SJCRH30 (cell line): ENCODE data around the gene PILRA. TPM values are rescaled to one million over a fixed set of nuclear protein-coding genes. Genes with fewer than 3 reads are reported as not detected.
"Not testable (repeated sequence)": the region's sequence is repeated elsewhere in the genome, so short reads cannot be mapped to it uniquely, and the experiment has no call there.

Experiments
- DNase-seq, 2 experiments: peaks; one replicate each; pipeline ENCODE4 v3.0.0-alpha.2; 2015 to 2020
- H3K27ac ChIP-seq: fragments of 250-450 bp; sonication (Bioruptor Pico); 2 replicates; pipeline ENCODE4 v1.5.1; 2020; ENCODE audit warnings: mild to moderate bottlenecking, moderate library complexity
- H3K27me3 ChIP-seq: fragments of 250-450 bp; sonication (Bioruptor Pico); 2 replicates; pipeline ENCODE4 v1.5.1; 2020; ENCODE audit warnings: mild to moderate bottlenecking, moderate library complexity
- H3K36me3 ChIP-seq: fragments of 250-450 bp; sonication (Bioruptor Pico); 2 replicates; pipeline ENCODE4 v1.5.1; 2020; ENCODE audit warnings: mild to moderate bottlenecking, moderate library complexity
- H3K4me1 ChIP-seq: fragments of 250-450 bp; sonication (Bioruptor Pico); 2 replicates; pipeline ENCODE4 v1.5.1; 2020; ENCODE audit warnings: mild to moderate bottlenecking, moderate library complexity
- H3K4me3 ChIP-seq: fragments of 250-450 bp; sonication (Bioruptor Pico); 2 replicates; pipeline ENCODE4 v1.5.1; 2020; ENCODE audit warnings: mild to moderate bottlenecking, moderate library complexity
- H3K9me3 ChIP-seq: fragments of 250-450 bp; sonication (Bioruptor Pico); replicated peaks from 2 replicates; pipeline ENCODE4 v1.5.1; 2020; ENCODE audit warnings: mild to moderate bottlenecking, moderate library complexity
- total RNA-seq: library from RNA; depleted of rRNA; stranded (reverse); fragments of >200 nt; shearing (Covaris generic); gene quantifications from 2 replicates; pipeline ENCODE4 v1.2.3, GENCODE V29; 2014

The PILRA gene
- total RNA-seq, 1 experiment from 2014 or later: 0.83 TPM

DNA sequence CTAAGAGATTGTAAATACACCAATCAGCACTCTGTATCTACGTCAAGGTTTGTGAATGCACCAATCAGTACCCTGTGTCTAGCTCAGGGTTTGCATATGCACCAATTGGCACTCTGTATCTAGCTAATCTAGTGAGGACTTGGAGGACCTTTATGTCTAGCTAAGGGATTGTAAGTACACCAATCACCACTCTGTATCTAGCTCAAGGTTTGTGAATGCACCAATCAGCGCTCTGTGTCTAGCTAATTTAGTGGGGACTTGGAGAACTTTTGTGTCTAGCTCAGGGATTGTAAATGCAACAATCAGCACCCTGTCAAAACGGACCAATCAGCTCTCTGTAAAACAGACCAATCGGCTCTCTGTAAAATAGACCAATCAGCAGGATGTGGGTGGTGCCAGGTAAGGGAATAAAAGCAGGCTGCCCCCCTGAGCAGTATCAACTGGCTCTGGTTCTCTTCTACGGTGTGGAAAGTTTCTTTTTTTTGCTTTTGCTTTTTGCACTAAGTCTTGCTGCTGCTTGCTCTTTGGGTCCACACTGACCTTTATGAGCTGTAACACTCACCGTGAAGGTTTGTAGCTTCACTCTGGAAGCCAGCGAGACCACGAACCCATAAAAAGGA is 9.1 kb downstream of the PILRA start:
- H3K4me1 ChIP-seq, H3K4me3 ChIP-seq, H3K36me3 ChIP-seq, DNase-seq, H3K27ac ChIP-seq, H3K9me3 ChIP-seq, H3K27me3 ChIP-seq: not testable (repeated sequence)

DNA sequence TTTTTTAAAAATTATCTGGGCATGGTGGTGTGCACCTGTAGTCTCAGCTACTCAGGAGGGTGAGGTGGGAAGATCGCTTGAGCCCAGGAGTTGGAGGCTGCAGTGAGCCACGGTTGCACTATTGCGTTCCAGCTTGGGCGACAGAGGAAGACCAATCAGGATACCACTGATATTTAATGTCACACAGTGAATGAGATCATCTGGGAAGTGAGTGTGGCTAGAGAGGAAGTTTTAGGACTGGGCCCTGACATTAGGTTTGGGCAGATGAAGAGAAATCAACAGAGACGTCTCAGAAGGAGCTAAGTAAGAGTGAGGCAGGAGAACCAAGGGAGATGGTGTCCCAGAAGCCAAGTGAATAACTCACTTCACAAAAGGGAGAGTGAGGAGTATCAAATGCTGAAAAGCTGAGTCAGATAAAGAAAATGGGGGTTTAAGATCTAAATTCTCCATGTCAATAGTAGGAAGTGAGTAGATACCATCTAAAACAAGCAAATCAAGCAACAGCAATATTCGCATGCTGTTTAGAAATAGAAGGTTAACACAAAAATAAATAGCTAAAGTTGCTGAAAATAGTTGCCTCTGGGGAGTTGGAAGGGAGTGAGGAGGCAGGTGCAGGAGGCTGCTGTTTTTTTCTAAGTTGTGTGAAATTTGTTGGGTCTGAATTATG is 11.5 kb downstream of the PILRA start:
- H3K9me3 ChIP-seq: no peaks in the 10 kb centered on the region
- DNase-seq: no peak
- H3K27ac ChIP-seq: no peak overlapping the region
- H3K27me3 ChIP-seq: peaks cover 18% of the 10 kb centered on the region
- no peaks in the 10 kb centered on the region for H3K36me3 ChIP-seq
- H3K4me1 ChIP-seq: no peaks in the 10 kb centered on the region; the same call in 1 of the 2 replicates
- H3K4me3 ChIP-seq: no peak overlapping the region

DNA sequence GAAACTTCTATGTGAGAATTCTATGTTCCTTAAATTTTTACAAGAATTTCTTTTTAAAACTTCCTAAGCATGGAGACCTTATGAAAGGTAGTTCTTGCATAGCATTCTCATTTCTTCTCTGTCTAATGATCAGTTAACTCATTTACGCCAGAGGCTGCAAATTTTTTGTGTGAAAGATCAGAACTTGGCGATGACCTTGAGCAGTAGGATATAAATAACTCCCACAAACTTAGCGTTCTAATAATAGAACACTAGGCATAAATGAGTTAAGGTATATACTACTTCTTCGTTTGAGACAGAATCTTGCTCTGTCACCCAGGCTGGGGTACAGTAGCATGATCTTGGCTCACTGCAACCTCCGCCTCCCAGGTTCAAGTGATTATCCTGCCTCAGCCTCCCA is 13.7 kb downstream of the PILRA start:
- peaks cover 32% of the 10 kb centered on the region for H3K27me3 ChIP-seq
- H3K9me3 ChIP-seq: no peaks in the 10 kb centered on the region
- H3K4me3 ChIP-seq: no peak overlapping the region
- no peaks in the 10 kb centered on the region; the same call in 1 of the 2 replicates for H3K4me1 ChIP-seq
- no peak overlapping the region for H3K27ac ChIP-seq
- H3K36me3 ChIP-seq: no peaks in the 10 kb centered on the region
- no peak for DNase-seq

- Histone ChIP-seq H3K27ac (no peak overlapping the region), H3K4me3 (no peak overlapping the region), H3K9me3 (no peaks in the 10 kb centered on the region; the same call in 1 of the 2 replicates), H3K36me3 (no peaks in the 10 kb centered on the region), H3K4me1 (no peaks in the 10 kb centered on the region; the same call in 1 of the 2 replicates), H3K27me3 (peaks cover 35% of the 10 kb centered on the region)
- no peak for DNase-seq
Observed at GRCh38 chr7:100387695-100388094, 14.4 kb downstream of the PILRA start.

GRCh38 chr7:100389437-100390088 is 16.3 kb downstream of the PILRA start:
- H3K36me3 ChIP-seq: no peaks in the 10 kb centered on the region
- peaks cover 34% of the 10 kb centered on the region for H3K27me3 ChIP-seq
- no peaks in the 10 kb centered on the region; the same call in 1 of the 2 replicates for H3K9me3 ChIP-seq
- no peak for DNase-seq
- no peak overlapping the region for H3K27ac ChIP-seq
- no peaks in the 10 kb centered on the region; the same call in 1 of the 2 replicates for H3K4me1 ChIP-seq
- no peak overlapping the region for H3K4me3 ChIP-seq

GRCh38 chr7:100390286-100391009 is 17.2 kb downstream of the PILRA start:
- Histone ChIP-seq H3K27me3 (peaks cover 35% of the 10 kb centered on the region), H3K27ac (no peak overlapping the region), H3K4me1 (no peaks in the 10 kb centered on the region; the same call in 1 of the 2 replicates), H3K9me3 (no peaks in the 10 kb centered on the region; the same call in 1 of the 2 replicates), H3K36me3 (no peaks in the 10 kb centered on the region), H3K4me3 (no peak overlapping the region)
- DNase-seq: no peak

DNA sequence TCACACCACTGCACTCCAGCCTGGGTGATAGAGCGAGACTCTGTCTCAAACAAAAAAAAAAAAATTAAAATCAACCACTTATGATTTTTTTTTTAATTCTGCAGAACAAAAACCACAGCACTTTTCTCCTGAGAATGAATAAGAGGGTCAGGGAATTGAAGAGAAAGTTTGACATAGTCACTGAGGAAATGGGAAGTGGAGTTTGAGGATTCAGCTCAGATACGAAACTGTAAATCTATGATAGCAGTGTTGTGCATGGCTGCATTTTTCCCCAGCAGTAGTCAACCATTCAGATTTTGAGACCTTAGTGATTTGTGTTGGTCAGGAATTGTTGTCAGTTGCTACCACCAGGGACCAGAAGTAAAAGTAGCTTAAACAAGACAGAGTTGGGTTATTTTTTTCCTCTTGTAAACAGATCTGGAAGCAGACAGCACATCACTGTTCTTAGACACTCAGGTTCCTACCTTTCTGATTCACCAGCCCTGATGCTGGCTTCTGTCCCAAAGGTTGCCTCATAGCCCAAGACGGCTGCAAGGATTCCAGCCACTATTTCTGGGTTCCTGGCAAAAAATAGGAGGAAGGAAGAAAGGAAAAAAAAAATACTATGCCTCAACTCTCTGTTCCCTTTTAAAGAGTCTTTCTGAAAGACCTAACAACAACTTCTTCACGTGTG is 20.1 kb downstream of the PILRA start:
- Histone ChIP-seq H3K27me3 (peaks cover 43% of the 10 kb centered on the region), H3K9me3 (no peaks in the 10 kb centered on the region; the same call in 1 of the 2 replicates), H3K27ac (no peak overlapping the region), H3K4me1 (no peaks in the 10 kb centered on the region), H3K4me3 (no peak overlapping the region), H3K36me3 (no peaks in the 10 kb centered on the region)
- no peak for DNase-seq

DNA sequence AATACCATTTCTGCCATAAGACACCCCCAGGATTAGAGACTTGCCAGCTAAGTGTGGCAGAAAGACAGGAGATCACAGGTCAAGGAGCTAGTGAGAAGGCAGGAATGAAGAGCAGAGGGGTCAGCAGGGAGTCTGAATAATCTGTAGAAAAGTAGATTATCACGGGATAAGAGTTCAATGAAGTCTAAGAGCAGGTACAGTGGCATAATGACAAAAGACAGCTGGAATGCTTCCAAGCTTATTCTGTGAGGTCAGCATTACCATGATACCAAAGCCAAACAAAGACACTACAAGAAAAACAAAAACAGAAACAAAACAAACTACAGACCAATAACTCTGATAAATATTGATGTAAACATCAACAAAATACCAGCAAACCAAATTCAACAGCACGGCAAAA is 20.8 kb downstream of the PILRA start:
- no peak for DNase-seq
- no peak overlapping the region for H3K4me3 ChIP-seq
- no peaks in the 10 kb centered on the region for H3K36me3 ChIP-seq
- no peaks in the 10 kb centered on the region; the same call in 1 of the 2 replicates for H3K9me3 ChIP-seq
- H3K27ac ChIP-seq: no peak overlapping the region
- H3K4me1 ChIP-seq: no peaks in the 10 kb centered on the region
- peaks cover 45% of the 10 kb centered on the region for H3K27me3 ChIP-seq

DNA sequence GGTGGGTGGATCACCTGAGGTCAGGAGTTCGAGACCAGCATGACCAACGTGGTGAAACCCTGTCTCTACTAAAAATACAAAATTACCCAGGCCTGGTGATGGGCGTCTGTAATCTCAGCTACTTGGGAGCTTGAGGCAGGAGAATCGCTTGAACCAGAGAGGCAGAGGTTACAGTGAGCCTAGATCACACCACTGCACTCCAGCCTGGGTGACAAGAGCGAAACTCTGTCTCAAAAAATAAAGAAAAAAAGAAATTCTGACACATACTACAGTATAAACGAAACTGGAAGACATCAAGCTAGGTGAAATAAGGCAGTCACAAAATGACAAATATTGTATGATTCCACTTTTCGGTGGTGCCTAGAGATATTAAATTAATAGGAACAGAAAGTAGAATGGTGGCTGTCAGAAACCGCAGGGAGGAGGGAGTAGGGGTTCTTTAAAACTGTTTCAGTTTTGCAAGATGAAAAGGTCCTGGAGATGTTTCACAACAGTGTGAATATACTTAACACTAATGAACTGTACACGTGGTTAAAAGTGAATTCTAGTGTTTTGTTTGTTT is 23.2 kb downstream of the PILRA start:
- DNase-seq: no peak
- Histone ChIP-seq H3K9me3 (no peaks in the 10 kb centered on the region; the same call in 1 of the 2 replicates), H3K36me3 (no peaks in the 10 kb centered on the region), H3K27ac (no peak overlapping the region), H3K4me3 (no peak overlapping the region), H3K27me3 (peaks cover 29% of the 10 kb centered on the region), H3K4me1 (no peaks in the 10 kb centered on the region)

DNA sequence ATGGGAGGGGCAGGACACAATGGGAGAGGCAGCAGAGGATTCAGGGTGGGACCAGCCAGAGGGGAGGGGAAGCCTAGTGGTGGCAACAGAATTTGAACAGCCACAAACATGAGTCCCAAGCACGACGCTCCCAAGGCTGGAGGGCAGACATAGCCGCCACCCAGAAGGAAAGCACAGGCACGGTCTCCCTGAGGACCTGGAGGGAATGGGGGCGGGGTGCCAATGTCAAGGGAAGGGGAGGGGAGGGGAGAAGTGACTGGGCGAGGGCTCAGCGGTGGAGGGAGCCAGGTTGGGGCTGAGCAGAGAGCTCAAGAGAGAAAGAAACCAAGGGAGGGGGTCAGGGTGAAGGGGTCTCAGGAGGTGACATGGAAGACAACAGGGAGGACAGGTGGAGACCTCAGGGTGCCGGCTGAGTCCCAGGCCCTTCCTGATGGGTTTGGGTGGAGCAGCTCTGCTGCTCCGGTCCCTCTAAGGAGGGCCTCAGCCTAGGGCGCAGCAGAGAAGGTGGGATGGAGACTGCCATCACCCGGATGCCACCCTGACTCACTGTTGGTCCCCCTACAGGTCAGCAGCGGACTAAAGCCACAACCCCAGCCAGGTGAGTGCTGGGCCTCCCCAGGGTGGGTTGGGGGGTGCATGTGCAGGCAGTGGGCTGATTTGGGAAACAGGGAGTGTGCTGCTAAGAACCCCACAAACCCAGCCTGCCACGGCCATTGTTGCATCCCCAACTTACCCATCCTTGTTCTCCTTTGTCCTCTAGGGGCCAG is 24.2 kb downstream of the PILRA start:
- Histone ChIP-seq H3K27ac (no peak overlapping the region), H3K9me3 (no peaks in the 10 kb centered on the region; the same call in 1 of the 2 replicates), H3K4me1 (no peaks in the 10 kb centered on the region), H3K36me3 (no peaks in the 10 kb centered on the region), H3K4me3 (no peak overlapping the region), H3K27me3 (peaks cover 22% of the 10 kb centered on the region)
- DNase-seq: no peak

- DNase-seq: no peak
- H3K4me3 ChIP-seq: no peak overlapping the region
- H3K27me3 ChIP-seq: peaks cover 22% of the 10 kb centered on the region
- no peaks in the 10 kb centered on the region for H3K9me3 ChIP-seq
- H3K36me3 ChIP-seq: no peaks in the 10 kb centered on the region
- H3K27ac ChIP-seq: no peak overlapping the region
- H3K4me1 ChIP-seq: no peaks in the 10 kb centered on the region
Observed at GRCh38 chr7:100398239-100398638, 25.0 kb downstream of the PILRA start.

GRCh38 chr7:100400041-100400440 is 26.8 kb downstream of the PILRA start:
- Histone ChIP-seq H3K27ac (no peak overlapping the region), H3K36me3 (no peaks in the 10 kb centered on the region), H3K4me3 (no peak overlapping the region), H3K27me3 (peaks cover 22% of the 10 kb centered on the region), H3K9me3 (no peaks in the 10 kb centered on the region), H3K4me1 (no peaks in the 10 kb centered on the region)
- DNase-seq: no peak

DNA sequence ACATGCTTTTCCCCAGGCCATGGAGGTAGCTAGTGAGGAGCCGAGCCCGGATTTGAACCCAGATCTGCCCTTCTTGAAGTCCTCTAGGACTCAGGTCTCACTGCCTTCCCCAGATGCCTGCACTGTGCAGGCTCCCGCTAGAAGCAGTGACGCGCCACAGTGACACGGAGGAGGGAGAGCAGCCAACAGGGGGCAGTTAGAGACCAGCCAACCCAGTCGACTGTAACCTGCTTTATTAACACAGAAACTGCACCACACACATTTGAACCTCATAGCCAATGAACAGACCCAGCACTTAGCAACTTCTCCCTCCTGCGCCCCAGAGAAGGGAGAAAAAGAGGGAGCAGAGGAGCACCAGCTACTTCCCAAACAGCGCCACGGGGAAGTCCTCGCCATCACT is 27.4 kb downstream of the PILRA start:
- H3K4me3 ChIP-seq: no peak overlapping the region
- no peaks in the 10 kb centered on the region for H3K4me1 ChIP-seq
- no peak overlapping the region for H3K27ac ChIP-seq
- no peaks in the 10 kb centered on the region for H3K9me3 ChIP-seq
- H3K27me3 ChIP-seq: peaks cover 17% of the 10 kb centered on the region
- no peaks in the 10 kb centered on the region for H3K36me3 ChIP-seq
- DNase-seq: peak; percentile 14 to 39
